ENCODE results near the gene OR1N2.
"Not testable (repeated sequence)": the region's sequence is repeated elsewhere in the genome, so short reads cannot be mapped to it uniquely, and the experiment has no call there.

The OR1N2 gene

DNA sequence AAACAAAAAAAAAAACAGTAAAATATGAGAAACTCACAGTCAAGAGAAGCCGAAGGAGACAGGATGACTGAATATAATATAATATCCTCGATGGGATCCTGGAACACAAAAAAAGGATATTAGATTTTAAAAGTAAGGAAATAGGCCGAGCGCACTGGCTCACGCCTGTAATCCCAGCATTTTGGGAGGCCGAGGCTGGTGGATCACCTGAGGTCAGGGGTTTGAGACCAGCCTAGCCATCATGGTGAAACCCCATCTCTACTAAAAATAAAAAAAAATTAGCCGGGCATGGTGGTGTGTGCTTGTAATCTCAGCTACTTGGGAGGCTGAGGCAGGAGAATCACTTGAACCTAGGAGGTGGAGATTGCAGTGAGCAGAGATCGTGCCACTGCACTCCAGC is 30.4 kb downstream of the OR1N2 start, which contains the start of gene OR1L8:
TSS of gene OR1L8 (minus strand) at position 101 of the 400 bp plus-strand sequence. CDS start 14,907 bp downstream, outside the sequence.
- not testable (repeated sequence) for H3K9ac ChIP-seq (ENCODE audit: low read depth, low read length, poor library complexity); H3K23ac ChIP-seq (ENCODE audit: low read depth, low read length, poor library complexity); H3K27ac ChIP-seq (replicated peaks; ENCODE audit: low read length); H2BK5ac ChIP-seq (ENCODE audit: low read length); H2BK15ac ChIP-seq (ENCODE audit: low read length); H3K4ac ChIP-seq (ENCODE audit: low read length); H3K36me3 ChIP-seq (replicated peaks in 1 of 2; ENCODE audit: control insufficient read depth in 2 of 2, insufficient read depth in 2 of 2, low read length in 2 of 2); H3K4me2 ChIP-seq (ENCODE audit: insufficient read depth, low read length, poor library complexity, severe bottlenecking); H2AK5ac ChIP-seq (ENCODE audit: low read depth, low read length); H2BK120ac ChIP-seq (ENCODE audit: low read depth, low read length); H4K8ac ChIP-seq (ENCODE audit: low read depth, low read length); H2AFZ ChIP-seq (ENCODE audit: low read length); H3K9me3 ChIP-seq (replicated peaks in 1 of 2; ENCODE audit: control insufficient read depth in 2 of 2, insufficient read depth in 1 of 2, low read depth in 1 of 2, low read length in 2 of 2); H3K14ac ChIP-seq (ENCODE audit: low read length); H3K27me3 ChIP-seq (ENCODE audit: control insufficient read depth in 3 of 3, insufficient read depth in 3 of 3, low read depth in 1 of 3, low read length in 3 of 3); H2BK12ac ChIP-seq (ENCODE audit: low read length); DNase-seq (ENCODE audit: low spot score); H3K79me1 ChIP-seq (ENCODE audit: low read depth, low read length); H3K18ac ChIP-seq (ENCODE audit: low read length); H3K4me3 ChIP-seq (ENCODE audit: low read length in 2 of 2); H4K91ac ChIP-seq (ENCODE audit: low read depth, low read length, poor library complexity); H3K4me1 ChIP-seq (ENCODE audit: control insufficient read depth in 2 of 2, insufficient read depth in 1 of 2, low read depth in 1 of 2, low read length in 2 of 2)
- no CpG with 5 or more reads among the region's 8 CpGs for WGBS, 2 donors (ENCODE audit: extremely low coverage in 2 of 2, insufficient read length in 2 of 2, insufficient replicate concordance in 1 of 2)

All from neuronal stem cell (in vitro differentiated cells).